GM12873 (cell line): ENCODE measurements around the gene TACR2.

Experiments used
- CTCF ChIP-seq: IDR thresholded peaks from 2 replicates; pipeline ENCODE4 v1.5.1; 2012; ENCODE audit warnings: low read depth, mild to moderate bottlenecking, moderate library complexity, low read length, control low read depth; ENCODE audit not compliant: insufficient read depth; ENCODE audit errors: missing control alignments

TACR2 gene

GRCh38 chr10:69374931-69375306 lies 41.8 kb downstream of the TACR2 start:
- no peak for TF ChIP-seq CTCF

GRCh38 chr10:69374242-69374641 lies 42.5 kb downstream of the TACR2 start:
- TF ChIP-seq CTCF, result no peak

GRCh38 chr10:69372126-69372980 lies 44.4 kb downstream of the TACR2 start:
- no peak for TF ChIP-seq CTCF

DNA sequence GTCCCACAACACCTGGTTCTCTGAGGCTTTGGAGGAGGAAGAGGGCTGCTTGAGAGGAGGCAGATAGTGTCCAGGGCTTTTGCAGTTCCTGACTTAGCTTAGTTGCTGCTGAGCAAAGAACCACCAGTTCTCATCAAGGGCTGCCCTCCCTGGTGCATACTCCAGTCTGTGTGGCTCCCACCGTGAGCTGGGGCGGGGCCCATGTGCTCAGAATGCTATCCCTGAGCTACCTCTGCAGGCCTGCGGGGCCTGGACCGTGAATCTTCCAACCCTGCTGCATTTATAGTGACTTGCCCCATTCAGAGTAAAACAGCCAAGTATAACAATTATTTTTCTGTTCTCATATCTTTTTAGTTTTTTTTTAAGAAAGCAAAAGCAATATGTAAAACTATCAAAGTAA lies 49.2 kb downstream of the TACR2 start:
- TF ChIP-seq CTCF, result no peak

DNA sequence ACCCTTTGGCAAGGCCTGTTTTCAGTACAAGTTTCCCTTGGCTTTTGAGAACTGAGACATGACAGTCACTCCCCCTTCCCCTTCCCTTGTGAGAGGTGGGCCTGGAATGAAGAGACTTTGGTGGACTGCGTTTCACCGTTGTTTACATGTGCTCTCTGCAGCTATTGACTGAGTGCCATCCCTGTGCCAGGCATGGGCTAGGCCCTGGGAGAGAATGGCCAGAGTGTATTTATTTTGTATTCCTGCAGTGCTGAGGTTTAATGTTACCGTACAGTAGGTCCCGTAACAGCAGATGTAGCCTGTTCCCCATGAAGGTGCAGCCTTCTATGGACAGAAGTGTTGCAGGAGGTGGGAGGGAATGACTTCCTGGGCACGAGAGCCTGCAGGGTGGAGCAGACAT lies 50.0 kb downstream of the TACR2 start:
- no peak for TF ChIP-seq CTCF

GRCh38 chr10:69364232-69364940 lies 52.3 kb downstream of the TACR2 start:
- no peak for TF ChIP-seq CTCF

GRCh38 chr10:69363666-69364065 lies 53.1 kb downstream of the TACR2 start:
- TF ChIP-seq CTCF, result no peak
